GM12875 (cell line): ENCODE data around the gene TEDC2.

ENCODE experiments used
- H3K4me3 ChIP-seq: one replicate; pipeline ENCODE4 v1.5.1; 2011; ENCODE audit warnings: low read depth, low read length, control low read depth
- CTCF ChIP-seq: IDR thresholded peaks from 2 replicates; pipeline ENCODE4 v1.5.1; 2011; ENCODE audit warnings: low read depth, mild to moderate bottlenecking, control low read depth, inconsistent platforms, low read length, moderate library complexity, borderline replicate concordance; ENCODE audit not compliant: insufficient read depth

Gene TEDC2

DNA sequence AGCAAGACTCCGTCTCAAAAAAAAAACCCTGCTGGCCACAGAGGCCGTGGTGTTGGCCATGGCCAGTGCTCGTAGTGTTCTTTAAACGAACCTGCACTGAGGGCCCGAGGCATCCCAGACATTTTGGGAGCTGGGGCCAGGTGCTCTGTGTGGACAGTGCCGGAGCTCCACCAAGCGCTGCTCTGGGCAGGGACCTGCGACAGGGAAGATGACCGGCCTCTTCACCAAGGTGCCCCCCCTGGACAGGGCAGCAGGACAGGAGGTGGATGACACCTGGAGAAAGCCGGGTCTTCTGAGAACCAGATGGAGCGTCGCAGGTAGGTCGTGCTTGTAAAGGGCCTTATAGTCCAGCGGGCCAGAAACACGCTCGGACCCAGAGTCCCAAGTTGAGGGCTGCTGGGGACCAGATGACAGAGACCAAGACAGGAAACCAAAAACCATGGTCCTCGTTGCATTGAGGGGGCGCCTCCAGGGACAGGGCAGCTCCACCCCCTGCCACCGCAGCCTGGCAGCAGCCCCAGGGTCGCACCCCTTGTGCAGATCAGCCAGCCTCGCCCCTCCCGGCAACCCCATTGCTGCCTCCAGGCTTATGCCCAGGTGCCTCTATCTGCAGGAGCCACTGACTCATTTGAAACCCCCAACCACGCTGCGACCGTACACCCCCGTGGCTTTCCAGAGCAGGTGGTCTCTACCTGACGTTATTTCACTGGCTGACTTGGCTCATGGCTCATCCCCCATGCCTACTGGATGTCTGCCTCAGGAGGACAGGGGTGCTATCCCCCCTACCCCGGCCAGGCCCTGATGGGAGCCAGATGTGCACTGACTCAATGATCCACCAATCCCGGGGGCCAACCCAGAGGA, 7.0 kb downstream of the TEDC2 start:
- no peak for TF ChIP-seq CTCF
- H3K4me3 ChIP-seq = no peak overlapping the region

DNA sequence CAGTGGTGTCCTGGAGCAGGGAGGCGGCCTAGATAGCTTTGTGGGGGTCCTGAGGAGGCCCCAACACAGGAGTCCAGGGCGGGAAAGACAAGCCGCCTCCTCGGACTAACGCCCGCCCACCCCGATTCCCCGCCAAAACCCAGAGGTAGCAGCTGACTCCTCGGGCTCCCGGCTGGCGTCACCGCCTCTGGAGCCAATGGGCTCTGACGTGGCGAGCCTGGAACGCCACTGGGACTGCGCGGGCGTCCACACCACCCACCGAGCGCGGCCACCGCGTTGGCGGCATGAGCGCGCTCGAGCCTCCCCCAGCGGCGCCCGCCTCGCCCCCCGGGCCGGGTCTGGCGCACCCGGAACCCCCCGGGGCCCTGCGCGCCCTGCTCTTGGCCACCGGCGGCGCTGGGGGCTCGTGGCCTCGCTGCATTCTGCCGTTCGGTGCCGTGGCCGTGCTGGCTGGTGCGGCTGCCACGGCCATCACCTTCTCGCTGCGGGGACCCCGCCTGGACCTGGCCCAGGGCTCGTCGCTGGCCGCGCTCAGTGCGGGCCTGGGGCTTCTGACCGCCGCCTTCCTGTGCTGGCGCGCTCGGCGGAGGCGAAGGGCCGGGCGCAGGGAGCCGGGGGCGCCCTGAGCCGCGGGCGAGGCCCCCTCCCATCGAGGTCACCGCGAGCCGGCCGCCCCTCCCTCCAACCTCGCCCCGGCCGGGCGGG, 7.8 kb downstream of the TEDC2 start:
- peak; percentile 27; the same call in 1 of the 2 replicates for TF ChIP-seq CTCF

DNA sequence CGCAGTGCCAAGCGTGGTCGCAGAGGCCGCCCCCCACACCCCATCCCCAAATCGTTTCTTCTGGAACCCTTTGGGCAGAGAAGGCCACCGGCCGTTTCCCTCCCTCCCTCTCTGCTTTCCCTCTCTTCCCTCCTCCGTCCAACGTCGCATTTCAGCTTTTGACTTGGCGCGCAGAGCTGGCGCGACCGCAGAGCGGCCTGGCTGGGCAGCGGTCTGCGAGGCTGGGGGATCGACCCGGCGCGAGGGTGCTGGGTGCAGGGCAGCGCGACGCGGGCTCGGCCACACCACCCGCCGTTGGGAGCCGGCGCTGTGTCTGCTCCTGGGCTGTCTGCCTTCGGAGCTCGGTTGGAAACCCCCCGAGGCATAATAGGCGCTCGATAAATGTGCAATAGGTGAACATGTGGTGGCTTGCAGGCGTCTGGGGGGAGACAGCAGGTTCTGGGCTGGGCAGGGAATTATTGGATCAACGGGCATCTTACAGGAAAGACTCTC, 8.4 kb downstream of the TEDC2 start:
- TF ChIP-seq CTCF = no peak
- H3K4me3 ChIP-seq = peak overlapping the region; percentile 53

More for the DNA sequence above, 7.8 kb downstream of the TEDC2 start:
- peak overlapping the region; percentile 53 for H3K4me3 ChIP-seq

GRCh38 chr16:2468725-2469398, 9.0 kb downstream of the TEDC2 start:
- no peak for TF ChIP-seq CTCF
- peak overlapping the region; percentile 10 for H3K4me3 ChIP-seq

DNA sequence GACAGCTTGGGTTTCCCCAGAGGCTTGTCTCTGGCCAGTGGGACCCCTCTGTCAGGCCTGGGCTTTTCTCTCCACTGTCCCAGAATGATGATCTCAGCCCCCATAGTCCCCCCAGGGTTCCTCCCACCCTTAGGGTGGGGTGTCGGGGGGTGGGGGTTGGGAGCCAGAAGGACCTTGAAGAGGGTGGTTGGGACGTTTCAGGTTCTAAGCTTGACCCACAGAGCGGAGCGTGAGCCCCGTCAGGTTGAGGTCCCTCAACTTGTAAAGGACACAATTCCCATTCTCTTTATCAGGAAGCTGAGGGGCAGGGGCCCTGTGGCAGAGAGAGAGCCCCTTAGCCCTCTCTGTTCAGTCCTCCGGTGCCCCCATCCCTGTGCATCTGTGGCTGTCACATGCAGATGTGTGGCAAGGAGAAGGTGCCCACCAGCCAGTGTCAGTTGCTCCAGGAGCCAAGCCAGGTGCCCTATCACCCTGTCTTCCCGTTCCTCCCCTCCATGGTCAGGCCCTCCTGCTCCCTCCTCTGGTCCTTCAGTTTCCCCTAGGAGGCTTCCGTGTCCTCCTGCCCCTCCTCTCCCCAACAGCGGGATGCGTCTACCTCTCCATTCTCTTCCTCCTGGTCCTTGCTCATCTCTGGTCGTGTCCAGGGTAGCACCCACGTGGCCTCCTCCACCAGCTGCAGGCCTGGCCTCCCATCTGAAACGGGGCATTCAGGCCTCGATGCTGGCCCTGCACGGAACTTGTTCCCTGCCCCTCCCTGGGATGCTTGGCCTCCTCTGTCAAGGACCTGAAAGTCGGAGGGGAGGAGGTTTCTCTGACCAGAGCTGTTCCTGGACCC, 9.7 kb downstream of the TEDC2 start:
- H3K4me3 ChIP-seq = no peak overlapping the region
- no peak for TF ChIP-seq CTCF

GRCh38 chr16:2470234-2470601, 10.3 kb downstream of the TEDC2 start:
- TF ChIP-seq CTCF = no peak
- no peak overlapping the region for H3K4me3 ChIP-seq
